Ishikawa (cell line): ENCODE results near the gene PRSS16.

Source experiments
- CEBPB ChIP-seq: IDR thresholded peaks from 2 replicates; pipeline ENCODE4 v1.6.1; 2012
- CREB1 ChIP-seq: IDR thresholded peaks from 2 replicates; pipeline ENCODE4 v1.6.1; 2012; ENCODE audit warnings: low read depth
- EP300 ChIP-seq: IDR thresholded peaks from 2 replicates; pipeline ENCODE4 v1.6.1; 2012; ENCODE audit warnings: borderline replicate concordance
- RAD21 ChIP-seq: IDR thresholded peaks from 2 replicates; pipeline ENCODE4 v1.6.1; 2012; ENCODE audit warnings: low read depth
- TCF12 ChIP-seq: IDR thresholded peaks from 2 replicates; pipeline ENCODE4 v1.6.1; 2012; ENCODE audit warnings: low read depth
- TEAD4 ChIP-seq: IDR thresholded peaks from 2 replicates; pipeline ENCODE4 v1.6.1; 2012
- TF ChIP-seq, protein P1 (sequence below): IDR thresholded peaks from 2 replicates; pipeline ENCODE4 v1.6.1; 2012

DNA sequence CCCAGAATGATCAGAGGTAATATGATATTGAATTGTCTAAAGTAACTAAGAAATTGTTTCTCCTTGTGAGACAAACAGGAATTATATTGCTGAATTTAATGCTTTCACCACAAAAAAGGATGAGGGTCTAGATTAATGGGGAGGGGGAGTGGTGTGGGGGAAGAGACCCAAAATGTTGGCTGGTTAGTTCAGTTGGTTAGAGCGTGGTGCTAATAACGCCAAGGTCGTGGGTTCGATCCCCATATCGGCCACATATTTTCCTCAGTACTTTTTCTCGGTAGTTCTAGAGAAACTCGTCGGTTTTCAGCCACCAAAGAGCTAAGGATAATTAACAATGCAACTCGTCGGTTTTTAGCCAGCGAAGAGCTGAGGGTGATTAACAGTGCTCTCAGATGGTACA lies 26.3 kb downstream of the PRSS16 start:
- TF ChIP-seq TCF12: no peak
- TF ChIP-seq, protein P1, sequence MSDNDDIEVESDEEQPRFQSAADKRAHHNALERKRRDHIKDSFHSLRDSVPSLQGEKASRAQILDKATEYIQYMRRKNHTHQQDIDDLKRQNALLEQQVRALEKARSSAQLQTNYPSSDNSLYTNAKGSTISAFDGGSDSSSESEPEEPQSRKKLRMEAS: no peak
- no peak for TF ChIP-seq TEAD4
- no peak for TF ChIP-seq CREB1
- no peak for TF ChIP-seq RAD21
- TF ChIP-seq EP300: no peak
- TF ChIP-seq CEBPB: no peak
